ENCODE measurements around the gene ZNF821.

DNA sequence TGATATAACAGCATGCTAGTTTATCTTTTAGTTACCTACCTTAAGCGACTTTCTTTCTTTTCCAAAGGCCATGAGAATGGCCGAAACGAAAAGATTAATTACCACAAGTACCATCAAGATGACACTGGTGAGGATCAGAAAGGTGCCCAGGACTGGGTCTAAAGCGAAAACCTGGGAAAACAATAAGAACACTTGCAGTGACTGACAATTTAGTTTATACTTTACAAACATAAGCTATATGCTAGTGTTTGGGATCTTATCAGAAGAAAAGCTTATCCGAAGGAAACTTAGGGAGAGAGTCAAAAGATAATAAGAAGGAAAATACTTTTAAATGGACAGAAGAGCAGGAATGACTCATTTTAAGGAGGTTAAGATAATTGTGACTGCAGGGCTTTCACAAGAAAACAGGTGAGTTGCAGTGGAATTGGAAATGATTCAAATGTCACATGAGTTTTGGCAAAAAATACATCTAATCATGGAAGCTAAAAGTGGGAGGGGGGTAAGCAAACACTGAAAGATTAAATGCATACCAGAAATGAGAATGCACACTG, 46.1 kb upstream of the ZNF821 start:
- TF ChIP-seq POLR2AphosphoS5 (IDR thresholded peaks at IDR 0.05) = no peak
- TF ChIP-seq, protein P1, sequence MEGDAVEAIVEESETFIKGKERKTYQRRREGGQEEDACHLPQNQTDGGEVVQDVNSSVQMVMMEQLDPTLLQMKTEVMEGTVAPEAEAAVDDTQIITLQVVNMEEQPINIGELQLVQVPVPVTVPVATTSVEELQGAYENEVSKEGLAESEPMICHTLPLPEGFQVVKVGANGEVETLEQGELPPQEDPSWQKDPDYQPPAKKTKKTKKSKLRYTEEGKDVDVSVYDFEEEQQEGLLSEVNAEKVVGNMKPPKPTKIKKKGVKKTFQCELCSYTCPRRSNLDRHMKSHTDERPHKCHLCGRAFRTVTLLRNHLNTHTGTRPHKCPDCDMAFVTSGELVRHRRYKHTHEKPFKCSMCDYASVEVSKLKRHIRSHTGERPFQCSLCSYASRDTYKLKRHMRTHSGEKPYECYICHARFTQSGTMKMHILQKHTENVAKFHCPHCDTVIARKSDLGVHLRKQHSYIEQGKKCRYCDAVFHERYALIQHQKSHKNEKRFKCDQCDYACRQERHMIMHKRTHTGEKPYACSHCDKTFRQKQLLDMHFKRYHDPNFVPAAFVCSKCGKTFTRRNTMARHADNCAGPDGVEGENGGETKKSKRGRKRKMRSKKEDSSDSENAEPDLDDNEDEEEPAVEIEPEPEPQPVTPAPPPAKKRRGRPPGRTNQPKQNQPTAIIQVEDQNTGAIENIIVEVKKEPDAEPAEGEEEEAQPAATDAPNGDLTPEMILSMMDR (IDR thresholded peaks at IDR 0.05) = no peak
- TF ChIP-seq POLR2A (IDR thresholded peaks at IDR 0.05) = no peak

Data from suprapubic skin (tissue), 4 donors.